Neural progenitor cell (in vitro differentiated cells): Measurements from ENCODE around the gene TRIM4. TPM values are rescaled to one million over a fixed set of nuclear protein-coding genes. Genes with fewer than 3 reads are reported as not detected.

Source experiments
- DNase-seq: peaks from one replicate; pipeline ENCODE4 v3.0.0-alpha.2; 2016; ENCODE audit warnings: low spot score
- H2AFZ ChIP-seq: fragments of 200-600 bp; sonication (generic); replicated peaks from 2 replicates; pipeline ENCODE4 v1.6.1; 2016; ENCODE audit warnings: antibody characterized with exemption
- H3F3A ChIP-seq: fragments of 200-600 bp; sonication (generic); 2 replicates; pipeline ENCODE4 v1.6.1; 2016; ENCODE audit warnings: antibody characterized with exemption, low read depth
- H3K27ac ChIP-seq: fragments of 200-600 bp; sonication (generic); 2 replicates; pipeline ENCODE4 v1.5.1; 2016; ENCODE audit warnings: mild to moderate bottlenecking
- H3K27me3 ChIP-seq: fragments of 200-600 bp; sonication (generic); 2 replicates; pipeline ENCODE4 v1.6.1; 2016; ENCODE audit warnings: mild to moderate bottlenecking, moderate library complexity
- H3K36me3 ChIP-seq: fragments of 200-600 bp; sonication (generic); 2 replicates; pipeline ENCODE4 v1.5.1; 2016
- H3K4me1 ChIP-seq: fragments of 200-600 bp; sonication (generic); 2 replicates; pipeline ENCODE4 v1.6.1; 2016; ENCODE audit warnings: mixed run types
- H3K4me2 ChIP-seq: fragments of 200-600 bp; sonication (generic); 2 replicates; pipeline ENCODE4 v1.6.1; 2016
- H3K4me3 ChIP-seq: fragments of 200-600 bp; sonication (generic); 2 replicates; pipeline ENCODE4 v1.5.1; 2016
- H3K79me2 ChIP-seq: fragments of 200-600 bp; sonication (generic); 2 replicates; pipeline ENCODE4 v1.6.1; 2016; ENCODE audit warnings: low read depth
- H3K9ac ChIP-seq: fragments of 200-600 bp; sonication (generic); 2 replicates; pipeline ENCODE4 v1.6.1; 2016
- H3K9me3 ChIP-seq: fragments of 200-600 bp; sonication (generic); 2 replicates; pipeline ENCODE4 v1.5.1; 2016; ENCODE audit warnings: low read depth
- H4K20me1 ChIP-seq: fragments of 200-600 bp; sonication (generic); 2 replicates; pipeline ENCODE4 v1.6.1; 2016; ENCODE audit warnings: low read depth
- H3K27ac Mint-ChIP-seq: 3 replicates; pipeline ENCODE4 v1.8.0; 2021; ENCODE audit warnings: mixed read lengths
- H3K27me3 Mint-ChIP-seq: 2 replicates; pipeline ENCODE4 v1.8.0; 2022; ENCODE audit warnings: low read depth, mild to moderate bottlenecking, inconsistent platforms, moderate library complexity, mixed read lengths; ENCODE audit not compliant: insufficient read depth
- H3K36me3 Mint-ChIP-seq: 3 replicates; pipeline ENCODE4 v1.8.0; 2021; ENCODE audit warnings: mixed read lengths
- H3K4me1 Mint-ChIP-seq: 3 replicates; pipeline ENCODE4 v1.8.0; 2021; ENCODE audit warnings: mixed read lengths
- H3K4me3 Mint-ChIP-seq: 3 replicates; pipeline ENCODE4 v1.8.0; 2021; ENCODE audit warnings: mild to moderate bottlenecking, moderate library complexity, mixed read lengths
- H3K9me3 Mint-ChIP-seq: 3 replicates; pipeline ENCODE4 v1.8.0; 2020; ENCODE audit warnings: mixed read lengths
- EZH2 ChIP-seq: fragments of 200-600 bp; sonication (generic); IDR thresholded peaks from 2 replicates; pipeline ENCODE4 v1.6.1; 2017; ENCODE audit warnings: antibody characterized with exemption, mild to moderate bottlenecking, moderate library complexity
- EZH2phosphoT487 ChIP-seq: fragments of 200-600 bp; sonication (generic); IDR thresholded peaks from 2 replicates; pipeline ENCODE4 v1.6.1; 2017; ENCODE audit warnings: antibody characterized with exemption
- total RNA-seq: library from RNA; depleted of rRNA; stranded (reverse); fragments of >200 nt; gene quantifications from 2 replicates; pipeline ENCODE4 v1.2.3, GENCODE V29; 2015; ENCODE audit warnings: low replicate concordance
- TF ChIP-seq, protein P1 (sequence below): fragments of 200-600 bp; sonication (generic); IDR thresholded peaks from 2 replicates; pipeline ENCODE4 v1.5.1; 2017; ENCODE audit warnings: antibody characterized with exemption, mild to moderate bottlenecking

Gene TRIM4
- total RNA-seq, 1 donor from 2014 or later: not detected

DNA sequence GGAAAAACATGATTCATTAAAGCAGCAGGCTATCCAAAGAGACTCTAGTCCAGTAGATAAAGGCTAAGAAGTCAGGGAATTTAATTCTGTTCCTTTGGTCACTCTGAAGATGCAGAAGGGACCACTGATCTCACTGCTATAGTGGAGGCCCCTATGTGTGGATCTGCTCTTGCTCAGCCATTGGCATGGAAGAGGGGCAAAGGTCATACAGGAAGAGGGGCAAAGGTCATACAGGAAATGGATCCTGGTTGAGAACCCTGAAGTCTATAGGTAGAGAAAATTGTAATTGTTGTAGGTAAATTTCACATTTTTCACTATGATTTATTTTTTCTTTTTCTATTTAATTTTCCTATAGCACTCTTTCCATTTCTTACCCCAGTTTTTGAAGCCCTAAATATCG lies 64.1 kb downstream of the TRIM4 start:
- Histone ChIP-seq H3K9ac (no peak overlapping the region), H3K4me3 (no peak overlapping the region), H3K27ac (no peak overlapping the region), H3K36me3 (no peaks in the 10 kb centered on the region), H4K20me1 (no peaks in the 10 kb centered on the region), H2AFZ (no peak overlapping the region), H3K27me3 (no peaks in the 10 kb centered on the region), H3F3A (no peaks in the 10 kb centered on the region), H3K79me2 (no peaks in the 10 kb centered on the region), H3K9me3 (no peaks in the 10 kb centered on the region), H3K4me2 (no peak overlapping the region), H3K4me1 (no peaks in the 10 kb centered on the region)
- no peaks in the 10 kb centered on the region for H3K27me3 Mint-ChIP-seq
- H3K27ac Mint-ChIP-seq: no peak overlapping the region
- no peaks in the 10 kb centered on the region for H3K9me3 Mint-ChIP-seq
- peaks cover 5% of the 10 kb centered on the region for H3K4me1 Mint-ChIP-seq
- H3K36me3 Mint-ChIP-seq: no peaks in the 10 kb centered on the region
- TF ChIP-seq, protein P1, sequence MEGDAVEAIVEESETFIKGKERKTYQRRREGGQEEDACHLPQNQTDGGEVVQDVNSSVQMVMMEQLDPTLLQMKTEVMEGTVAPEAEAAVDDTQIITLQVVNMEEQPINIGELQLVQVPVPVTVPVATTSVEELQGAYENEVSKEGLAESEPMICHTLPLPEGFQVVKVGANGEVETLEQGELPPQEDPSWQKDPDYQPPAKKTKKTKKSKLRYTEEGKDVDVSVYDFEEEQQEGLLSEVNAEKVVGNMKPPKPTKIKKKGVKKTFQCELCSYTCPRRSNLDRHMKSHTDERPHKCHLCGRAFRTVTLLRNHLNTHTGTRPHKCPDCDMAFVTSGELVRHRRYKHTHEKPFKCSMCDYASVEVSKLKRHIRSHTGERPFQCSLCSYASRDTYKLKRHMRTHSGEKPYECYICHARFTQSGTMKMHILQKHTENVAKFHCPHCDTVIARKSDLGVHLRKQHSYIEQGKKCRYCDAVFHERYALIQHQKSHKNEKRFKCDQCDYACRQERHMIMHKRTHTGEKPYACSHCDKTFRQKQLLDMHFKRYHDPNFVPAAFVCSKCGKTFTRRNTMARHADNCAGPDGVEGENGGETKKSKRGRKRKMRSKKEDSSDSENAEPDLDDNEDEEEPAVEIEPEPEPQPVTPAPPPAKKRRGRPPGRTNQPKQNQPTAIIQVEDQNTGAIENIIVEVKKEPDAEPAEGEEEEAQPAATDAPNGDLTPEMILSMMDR: no peak
- TF ChIP-seq EZH2phosphoT487 (no peak), EZH2 (no peak)
- no peak overlapping the region for H3K4me3 Mint-ChIP-seq
- no peak for DNase-seq

GRCh38 chr7:99848420-99849216 lies 70.7 kb downstream of the TRIM4 start:
- Histone ChIP-seq H3K27me3 (no peaks in the 10 kb centered on the region), H3K4me3 (no peak overlapping the region), H3K27ac (no peak overlapping the region), H2AFZ (no peak overlapping the region), H3K79me2 (no peaks in the 10 kb centered on the region), H3K4me1 (no peaks in the 10 kb centered on the region), H3F3A (no peaks in the 10 kb centered on the region), H3K36me3 (no peaks in the 10 kb centered on the region), H3K9me3 (no peaks in the 10 kb centered on the region), H3K4me2 (no peak overlapping the region), H3K9ac (no peak overlapping the region), H4K20me1 (no peaks in the 10 kb centered on the region)
- Mint-ChIP-seq H3K27me3 (no peaks in the 10 kb centered on the region), H3K9me3 (no peaks in the 10 kb centered on the region), H3K27ac (no peak overlapping the region), H3K4me3 (no peak overlapping the region), H3K36me3 (no peaks in the 10 kb centered on the region), H3K4me1 (no peaks in the 10 kb centered on the region)
- TF ChIP-seq EZH2 (no peak), EZH2phosphoT487 (no peak)
- TF ChIP-seq, protein P1: no peak
- DNase-seq: no peak

- H3F3A ChIP-seq: no peaks in the 10 kb centered on the region
- Mint-ChIP-seq H3K27me3 (no peaks in the 10 kb centered on the region), H3K27ac (no peak overlapping the region), H3K4me3 (no peak overlapping the region), H3K4me1 (peaks cover 2% of the 10 kb centered on the region), H3K36me3 (no peaks in the 10 kb centered on the region), H3K9me3 (no peaks in the 10 kb centered on the region)
- H3K4me3 ChIP-seq: no peak overlapping the region
- H3K27ac ChIP-seq: no peak overlapping the region
- no peak overlapping the region for H2AFZ ChIP-seq
- no peak for TF ChIP-seq EZH2
- TF ChIP-seq, protein P1: no peak
- TF ChIP-seq EZH2phosphoT487: no peak
- no peak overlapping the region for H3K9ac ChIP-seq
- H3K36me3 ChIP-seq: no peaks in the 10 kb centered on the region
- no peaks in the 10 kb centered on the region for H3K9me3 ChIP-seq
- no peak overlapping the region for H3K4me2 ChIP-seq
- no peak for DNase-seq
- H3K27me3 ChIP-seq: no peaks in the 10 kb centered on the region
- no peaks in the 10 kb centered on the region for H3K79me2 ChIP-seq
- H4K20me1 ChIP-seq: no peaks in the 10 kb centered on the region
- peaks cover 6% of the 10 kb centered on the region for H3K4me1 ChIP-seq
These were observed 75.0 kb downstream of the TRIM4 start for GRCh38 chr7:99844328-99844727.
